HEK293 (cell line): ENCODE data around the gene LSP1.

Experiments used
- CTCF ChIA-PET: fragments of 350-600 bp; formaldehyde crosslinking; extraction: SDS; loops from one replicate; lab custom pipeline; 2021; ENCODE audit warnings: antibody characterized with exemption; lab: Yijun Ruan, JAX
- POLR2A ChIA-PET: fragments of 300-600 bp; formaldehyde crosslinking; extraction: SDS; loops from one replicate; lab custom pipeline; 2020; ENCODE audit warnings: antibody characterized with exemption, inconsistent platforms; lab: Yijun Ruan, JAX
- H3K27ac ChIP-seq: fragments of 200-500 bp; sonication (Bioruptor generic); 2 replicates; pipeline ENCODE4 v1.5.1; 2014; ENCODE audit warnings: low read depth, low read length, control low read depth, inconsistent platforms; ENCODE audit errors: extremely low read depth
- H3K36me3 ChIP-seq, 2 experiments: fragments of 200-500 bp in 1 of 2; sonication (Bioruptor generic) in 1 of 2; 1 replicate in 1 of 2; 2 replicates in 1 of 2; pipeline ENCODE4 v1.5.1; 2014 to 2017; ENCODE audit warnings: inconsistent platforms in 2 of 2, low read length in 2 of 2; ENCODE audit not compliant: control insufficient read depth in 2 of 2, insufficient read depth in 1 of 2
- H3K4me1 ChIP-seq: fragments of 200-500 bp; sonication (Bioruptor generic); 2 replicates; pipeline ENCODE4 v1.5.1; 2014; ENCODE audit warnings: mild to moderate bottlenecking, low read length, inconsistent platforms; ENCODE audit not compliant: control insufficient read depth, insufficient read depth
- H3K4me3 ChIP-seq: 2 replicates; pipeline ENCODE4 v1.5.1; 2011; ENCODE audit warnings: low read depth, mild to moderate bottlenecking, control low read depth, low read length, moderate library complexity
- H3K9me3 ChIP-seq: fragments of 200-500 bp; sonication (Bioruptor generic); 2 replicates; pipeline ENCODE4 v1.5.1; 2014; ENCODE audit warnings: low read depth, low read length, inconsistent platforms; ENCODE audit not compliant: control insufficient read depth, insufficient read depth
- BCL6B ChIP-seq: fragments of 450-650 bp; formaldehyde crosslinking; IDR thresholded peaks from 2 replicates; pipeline ENCODE4 v1.5.1; 2017; ENCODE audit warnings: missing biosample characterization, missing genetic modification characterization
- HOXC10 ChIP-seq: sonication (generic); formaldehyde crosslinking; IDR thresholded peaks from 2 replicates; pipeline ENCODE4 v1.8.1; 2023; ENCODE audit warnings: mild to moderate bottlenecking, missing genetic modification reagents
- HOXD13 ChIP-seq: sonication (generic); formaldehyde crosslinking; IDR thresholded peaks from 2 replicates; pipeline ENCODE4 v1.8.0; 2022; ENCODE audit warnings: missing genetic modification reagents, borderline replicate concordance
- KLF1 ChIP-seq: fragments of 450-650 bp; formaldehyde crosslinking; IDR thresholded peaks from 2 replicates; pipeline ENCODE4 v1.5.1; 2016; ENCODE audit warnings: missing biosample characterization, missing genetic modification characterization
- MEIS1 ChIP-seq: sonication (generic); formaldehyde crosslinking; IDR thresholded peaks from 2 replicates; pipeline ENCODE4 v1.8.1; 2022; ENCODE audit warnings: missing genetic modification reagents, mild to moderate bottlenecking, borderline replicate concordance
- SETDB1 ChIP-seq: IDR thresholded peaks from one replicate; pipeline ENCODE4 v1.6.1; 2017; ENCODE audit warnings: mild to moderate bottlenecking, low read length, moderate library complexity, mixed read lengths; ENCODE audit not compliant: insufficient read length
- YY2 ChIP-seq: fragments of 450-650 bp; formaldehyde crosslinking; IDR thresholded peaks from 2 replicates; pipeline ENCODE4 v1.5.1; 2016; ENCODE audit warnings: missing biosample characterization, missing genetic modification characterization
- ZBTB21 ChIP-seq: fragments of 450-650 bp; formaldehyde crosslinking; IDR thresholded peaks from 2 replicates; pipeline ENCODE4 v1.5.1; 2017; ENCODE audit warnings: missing biosample characterization, missing genetic modification characterization
- ZNF10 ChIP-seq: fragments of 450-650 bp; formaldehyde crosslinking; IDR thresholded peaks from 2 replicates; pipeline ENCODE4 v1.5.1; 2017; ENCODE audit warnings: missing biosample characterization, missing genetic modification characterization
- ZNF114 ChIP-seq: fragments of 450-650 bp; formaldehyde crosslinking; IDR thresholded peaks from 2 replicates; pipeline ENCODE4 v1.5.0; 2017; ENCODE audit warnings: missing biosample characterization, missing genetic modification characterization
- ZNF121 ChIP-seq: fragments of 450-650 bp; formaldehyde crosslinking; IDR thresholded peaks from 2 replicates; pipeline ENCODE4 v1.5.1; 2016; ENCODE audit warnings: missing biosample characterization, missing genetic modification characterization
- ZNF155 ChIP-seq: fragments of 450-650 bp; formaldehyde crosslinking; IDR thresholded peaks from 2 replicates; pipeline ENCODE4 v1.5.1; 2016; ENCODE audit warnings: missing biosample characterization, missing genetic modification characterization
- ZNF16 ChIP-seq: fragments of 450-650 bp; formaldehyde crosslinking; IDR thresholded peaks from 2 replicates; pipeline ENCODE4 v1.5.1; 2016; ENCODE audit warnings: low read depth, missing biosample characterization, missing genetic modification characterization
- ZNF169 ChIP-seq: fragments of 450-650 bp; formaldehyde crosslinking; IDR thresholded peaks from 2 replicates; pipeline ENCODE4 v1.5.1; 2016; ENCODE audit warnings: missing biosample characterization, missing genetic modification characterization
- ZNF2 ChIP-seq: fragments of 450-650 bp; formaldehyde crosslinking; IDR thresholded peaks from 2 replicates; pipeline ENCODE4 v1.5.1; 2016; ENCODE audit warnings: missing biosample characterization, missing genetic modification characterization
- ZNF473 ChIP-seq: fragments of 450-650 bp; formaldehyde crosslinking; IDR thresholded peaks from 2 replicates; pipeline ENCODE4 v1.5.1; 2017; ENCODE audit warnings: missing biosample characterization, missing genetic modification characterization
- ZNF549 ChIP-seq: fragments of 450-650 bp; IDR thresholded peaks from 2 replicates; pipeline ENCODE4 v1.5.1; 2018; ENCODE audit warnings: missing biosample characterization, missing genetic modification characterization, mild to moderate bottlenecking, inconsistent platforms, moderate library complexity
- ZNF585B ChIP-seq: fragments of 450-650 bp; formaldehyde crosslinking; IDR thresholded peaks from 2 replicates; pipeline ENCODE4 v1.5.1; 2016; ENCODE audit warnings: missing biosample characterization, missing genetic modification characterization
- ZNF677 ChIP-seq: fragments of 450-650 bp; IDR thresholded peaks from 2 replicates; pipeline ENCODE4 v1.5.0; 2018; ENCODE audit warnings: missing biosample characterization, mild to moderate bottlenecking, missing genetic modification characterization, moderate library complexity
- ZNF830 ChIP-seq: fragments of 450-650 bp; IDR thresholded peaks from 2 replicates; pipeline ENCODE4 v1.5.0; 2018; ENCODE audit warnings: missing biosample characterization, missing genetic modification characterization, low read depth, mild to moderate bottlenecking, moderate library complexity
- ZSCAN16 ChIP-seq: fragments of 450-650 bp; formaldehyde crosslinking; IDR thresholded peaks from 2 replicates; pipeline ENCODE4 v1.5.1; 2016; ENCODE audit warnings: missing biosample characterization, missing genetic modification characterization
- ZSCAN23 ChIP-seq: fragments of 450-650 bp; formaldehyde crosslinking; IDR thresholded peaks from 2 replicates; pipeline ENCODE4 v1.5.1; 2016; ENCODE audit warnings: missing biosample characterization, missing genetic modification characterization

The LSP1 gene

GRCh38 chr11:1937616-1938342 is 84.9 kb downstream of the LSP1 start:
- H3K36me3 ChIP-seq: no peaks in the 10 kb centered on the region
- no peak overlapping the region for H3K4me3 ChIP-seq
- ChIA-PET CTCF (interaction anchor here (0.6 to 1.3 kb wide), 3 partner anchors 213 to 219 kb away, joined by 3 to 6 read pairs (median 4); no protein-coding TSS in a partner anchor), POLR2A (no interaction called here)
- TF ChIP-seq HOXD13 (no peak), ZNF10 (tag by site-specific recombination) (no peak), KLF1 (tag by site-specific recombination) (no peak), ZNF16 (no peak), ZNF114 (tag by site-specific recombination) (no peak)
- H3K9me3 ChIP-seq: no peaks in the 10 kb centered on the region
- no peak overlapping the region for H3K27ac ChIP-seq
- no peaks in the 10 kb centered on the region for H3K4me1 ChIP-seq

- no peak overlapping the region for H3K27ac ChIP-seq
- no peaks in the 10 kb centered on the region for H3K9me3 ChIP-seq
- no peak for TF ChIP-seq ZNF473
- H3K4me1 ChIP-seq: no peaks in the 10 kb centered on the region
- POLR2A ChIA-PET: no interaction called here
- H3K4me3 ChIP-seq: no peak overlapping the region
- CTCF ChIA-PET: interaction anchor here (0.6 to 1.3 kb wide), 3 partner anchors 213 to 218 kb away, joined by 3 to 6 read pairs (median 4); no protein-coding TSS in a partner anchor
- H3K36me3 ChIP-seq: no peaks in the 10 kb centered on the region
Observed at GRCh38 chr11:1938343-1939005, 85.6 kb downstream of the LSP1 start.

- Histone ChIP-seq H3K4me1 (no peaks in the 10 kb centered on the region), H3K4me3 (no peak overlapping the region), H3K36me3 (no peaks in the 10 kb centered on the region), H3K9me3 (no peaks in the 10 kb centered on the region), H3K27ac (no peak overlapping the region)
- POLR2A ChIA-PET: no interaction called here
- TF ChIP-seq BCL6B (tag by site-specific recombination) (no peak), ZBTB21 (tag by site-specific recombination) (no peak), HOXC10 (CRISPR knock-in tag) (no peak), ZNF677 (tag by site-specific recombination) (no peak), SETDB1 (no peak), ZNF121 (tag by site-specific recombination) (no peak), ZSCAN16 (no peak), ZNF169 (tag by site-specific recombination) (no peak), MEIS1 (CRISPR knock-in tag) (no peak), ZSCAN23 (tag by site-specific recombination) (no peak), ZNF549 (tag by site-specific recombination) (no peak), YY2 (tag by site-specific recombination) (no peak), ZNF585B (tag by site-specific recombination) (no peak), ZNF830 (tag by site-specific recombination) (no peak), ZNF2 (tag by site-specific recombination) (no peak), ZNF155 (tag by site-specific recombination) (no peak)
- CTCF ChIA-PET: no interaction called here
Observed at GRCh38 chr11:1939006-1939625, 86.2 kb downstream of the LSP1 start.
